SK-N-SH (cell line): ENCODE data around the gene MSN. TPM values are rescaled to one million over a fixed set of nuclear protein-coding genes. Genes with fewer than 3 reads are reported as not detected.
"Not testable (repeated sequence)": the region's sequence is repeated elsewhere in the genome, so short reads cannot be mapped to it uniquely, and the experiment has no call there.

ENCODE experiments used
- CTCF ChIA-PET: fragments of 300-600, 350-600 bp; formaldehyde crosslinking; extraction: SDS; loops from one replicate; lab custom pipeline; 2021; lab: Yijun Ruan, JAX
- POLR2A ChIA-PET: fragments of 350-600 bp; sonication (Branson Sonifier 250); formaldehyde crosslinking; extraction: SDS; loops from one replicate; lab custom pipeline; 2020; ENCODE audit warnings: antibody characterized with exemption, inconsistent platforms; lab: Yijun Ruan, JAX
- DNase-seq: peaks from one replicate; pipeline ENCODE4 v3.0.0; 2012
- H2AFZ ChIP-seq: fragments of 200-600 bp; sonication (generic); 2 replicates; pipeline ENCODE4 v1.8.1; 2016; ENCODE audit warnings: antibody characterized with exemption, mild to moderate bottlenecking, low read depth
- H3F3A ChIP-seq: fragments of 200-600 bp; sonication (generic); replicated peaks from 2 replicates; pipeline ENCODE3; 2016; ENCODE audit warnings: antibody characterized with exemption, mild to moderate bottlenecking; ENCODE audit not compliant: insufficient read depth
- H3K27ac ChIP-seq, 2 experiments: fragments of 200-500 bp in 1 of 2; fragments of 200-600 bp in 1 of 2; sonication (Bioruptor generic) in 1 of 2; sonication (generic), shearing (Covaris generic) in 1 of 2; 2 replicates each; pipeline versions ENCODE4 v1.5.1 to v1.6.1; 2014 to 2016; ENCODE audit warnings: low read depth in 2 of 2, inconsistent platforms in 1 of 2, low read length in 1 of 2, mild to moderate bottlenecking in 1 of 2, mixed read lengths in 1 of 2
- H3K27me3 ChIP-seq: fragments of 200-600 bp; sonication (generic), shearing (Covaris generic); 2 replicates; pipeline ENCODE4 v1.6.1; 2016; ENCODE audit warnings: mixed run types; ENCODE audit not compliant: insufficient read depth
- H3K36me3 ChIP-seq, 2 experiments: fragments of 200-500 bp in 1 of 2; fragments of 200-600 bp in 1 of 2; sonication (Bioruptor generic) in 1 of 2; sonication (generic) in 1 of 2; replicated peaks in 1 of 2; 2 replicates each; pipeline versions ENCODE3 to v1.5.1; 2014 to 2016; ENCODE audit warnings: low read length in 1 of 2, mild to moderate bottlenecking in 1 of 2; ENCODE audit not compliant: insufficient read depth in 2 of 2, control insufficient read depth in 1 of 2
- H3K4me1 ChIP-seq, 2 experiments: fragments of 200-500 bp in 1 of 2; fragments of 200-600 bp in 1 of 2; sonication (Bioruptor generic) in 1 of 2; sonication (generic), shearing (Covaris generic) in 1 of 2; 2 replicates each; pipeline versions ENCODE4 v1.5.1 to v1.6.1; 2014 to 2016; ENCODE audit warnings: low read depth in 1 of 2, low read length in 1 of 2, mixed run types in 1 of 2; ENCODE audit not compliant: insufficient read depth in 2 of 2, control insufficient read depth in 1 of 2
- H3K4me2 ChIP-seq: fragments of 200-600 bp; sonication (generic), shearing (Covaris generic); 2 replicates; pipeline ENCODE4 v1.6.1; 2017; ENCODE audit warnings: mixed run types
- H3K4me3 ChIP-seq, 2 experiments: fragments of 200-500 bp in 1 of 2; fragments of 200-600 bp in 1 of 2; sonication (Bioruptor generic) in 1 of 2; sonication (generic), shearing (Covaris generic) in 1 of 2; 2 replicates each; pipeline versions ENCODE4 v1.5.1 to v1.8.1; 2014 to 2016; ENCODE audit warnings: low read depth in 2 of 2, inconsistent platforms in 1 of 2, low read length in 1 of 2, mild to moderate bottlenecking in 1 of 2, mixed read lengths in 1 of 2, moderate library complexity in 1 of 2
- H3K79me2 ChIP-seq: fragments of 200-600 bp; sonication (generic); 2 replicates; pipeline ENCODE4 v1.8.1; 2017; ENCODE audit warnings: mild to moderate bottlenecking; ENCODE audit not compliant: insufficient read depth
- H3K9ac ChIP-seq: fragments of 200-600 bp; sonication (generic); 2 replicates; pipeline ENCODE4 v1.6.1; 2017; ENCODE audit warnings: mixed run types
- H3K9me2 ChIP-seq: fragments of 200-600 bp; sonication (generic); 2 replicates; pipeline ENCODE4 v1.6.1; 2017; ENCODE audit warnings: mixed run types
- H3K9me3 ChIP-seq: fragments of 200-600 bp; sonication (generic); 2 replicates; pipeline ENCODE4 v1.6.1; 2017; ENCODE audit warnings: mixed run types, mild to moderate bottlenecking, moderate library complexity
- H4K20me1 ChIP-seq: fragments of 200-600 bp; sonication (generic); 2 replicates; pipeline ENCODE4 v1.6.1; 2017; ENCODE audit warnings: mild to moderate bottlenecking, mixed run types; ENCODE audit not compliant: insufficient read depth
- ELF1 ChIP-seq: IDR thresholded peaks from 2 replicates; pipeline ENCODE4 v1.4.0; 2012
- IRF3 ChIP-seq: fragments of 150-350 bp; IDR thresholded peaks from 2 replicates; pipeline ENCODE4 v1.6.1; 2016; ENCODE audit warnings: mild to moderate bottlenecking, low read depth, low read length
- MXI1 ChIP-seq: IDR thresholded peaks from 2 replicates; pipeline ENCODE4 v1.6.1; 2012; ENCODE audit warnings: mild to moderate bottlenecking, low read depth, low read length, improper control_type of control experiment
- PBX3 ChIP-seq: IDR thresholded peaks from 2 replicates; pipeline ENCODE4; 2012
- POLR2AphosphoS5 ChIP-seq: IDR thresholded peaks from 2 replicates; pipeline ENCODE4 v1.6.1; 2012; ENCODE audit warnings: low read depth, low read length
- SIN3A ChIP-seq: IDR thresholded peaks from 2 replicates; pipeline ENCODE4 v1.6.1; 2012; ENCODE audit warnings: low read depth, mild to moderate bottlenecking, low read length, moderate library complexity, borderline replicate concordance
- TAF1 ChIP-seq: IDR thresholded peaks from 2 replicates; pipeline ENCODE4 v1.6.1; 2012; ENCODE audit warnings: low read depth, mild to moderate bottlenecking, low read length, moderate library complexity, borderline replicate concordance
- YY1 ChIP-seq: IDR thresholded peaks from 2 replicates; pipeline ENCODE4 v1.4.0; 2012; ENCODE audit warnings: low read depth, mild to moderate bottlenecking
- ZBTB33 ChIP-seq: IDR thresholded peaks from 2 replicates; pipeline ENCODE4 v1.4.0; 2012; ENCODE audit warnings: low read depth, borderline replicate concordance
- WGBS: methylation state at CpG from one replicate; pipeline ENCODE4 v1.1.6; 2017; ENCODE audit warnings: low lambda C conversion rate; 5-methylcytosine and 5-hydroxymethylcytosine counted together
- polyA plus RNA-seq, 3 experiments: library from polyadenylated mRNA; depleted of rRNA; stranded (reverse); fragments of >200 nt; gene quantifications; 2 replicates each; pipeline ENCODE4 v1.2.3, GENCODE V29; 2012

MSN gene
- polyA plus RNA-seq, 1 of the 3 experiments (the other 2 are of a cell fraction) = 189 TPM

GRCh38 chrX:65635822-65636221, 31.6 kb upstream of the MSN start:
- no peak overlapping the region for H3K4me2 ChIP-seq

GRCh38 chrX:65636261-65636660, 31.2 kb upstream of the MSN start:
- POLR2A ChIA-PET, DNase-seq, H3K9ac ChIP-seq, CTCF ChIA-PET, H3K27ac ChIP-seq, H3F3A ChIP-seq, H3K4me3 ChIP-seq, H2AFZ ChIP-seq, H4K20me1 ChIP-seq, H3K9me3 ChIP-seq, H3K79me2 ChIP-seq, H3K27me3 ChIP-seq, H3K36me3 ChIP-seq, H3K4me1 ChIP-seq, H3K9me2 ChIP-seq, H3K4me2 ChIP-seq: not testable (repeated sequence)
- 36% methylated on average over 4 of the region's 4 CpGs for WGBS

More at GRCh38 chrX:65635822-65636221, 31.6 kb upstream of the MSN start:
- DNase-seq = no peak
- Histone ChIP-seq H3K9me2 (no peaks in the 10 kb centered on the region), H3K79me2 (no peaks in the 10 kb centered on the region), H3F3A (no peaks in the 10 kb centered on the region), H3K4me1 (no peaks in the 10 kb centered on the region), H3K36me3 (no peaks in the 10 kb centered on the region), H3K27ac (no peak overlapping the region; a peak in 1 of 4 replicates), H3K27me3 (no peaks in the 10 kb centered on the region; the same call in 1 of the 2 replicates), H3K4me3 (no peak overlapping the region), H3K9ac (no peak overlapping the region), H3K9me3 (no peaks in the 10 kb centered on the region), H4K20me1 (no peaks in the 10 kb centered on the region), H2AFZ (no peak overlapping the region)
- POLR2A ChIA-PET = interaction anchor here (0.7 kb wide), 1 partner anchor 10 kb away, joined by 3 read pairs; no protein-coding TSS in a partner anchor
- no peak for TF ChIP-seq SIN3A
- no peak for TF ChIP-seq ZBTB33
- TF ChIP-seq ELF1 = no peak
- TF ChIP-seq POLR2AphosphoS5 = no peak
- TF ChIP-seq TAF1 = no peak
- TF ChIP-seq PBX3 = no peak
- TF ChIP-seq YY1 = no peak
- CTCF ChIA-PET = no interaction called here
- WGBS = 35% methylated on average over 2 of the region's 2 CpGs

- Histone ChIP-seq H3K4me1 (no peaks in the 10 kb centered on the region), H3F3A (no peaks in the 10 kb centered on the region), H3K79me2 (no peaks in the 10 kb centered on the region), H3K27ac (no peak overlapping the region), H4K20me1 (no peaks in the 10 kb centered on the region), H3K4me3 (no peak overlapping the region), H3K9me3 (no peaks in the 10 kb centered on the region), H3K9ac (no peak overlapping the region), H2AFZ (no peak overlapping the region), H3K9me2 (no peaks in the 10 kb centered on the region), H3K4me2 (no peak overlapping the region), H3K36me3 (no peaks in the 10 kb centered on the region), H3K27me3 (no peaks in the 10 kb centered on the region; the same call in 1 of the 2 replicates)
- no peak for TF ChIP-seq IRF3
- TF ChIP-seq MXI1 = no peak
- CTCF ChIA-PET = interaction anchor here (0.7 kb wide), 1 partner anchor 203 kb away, joined by 3 read pairs; no protein-coding TSS in a partner anchor
- POLR2A ChIA-PET = no interaction called here
- no peak for DNase-seq
- WGBS = 55% methylated on average over 5 of the region's 5 CpGs
Observed at GRCh38 chrX:65637335-65637734, 30.1 kb upstream of the MSN start.
